Esophagus muscularis mucosa (tissue), 3 donors: ENCODE data around the gene OR2V2.

Experiments used
- POLR2A ChIP-seq: fragments of 450-650 bp; IDR thresholded peaks from one replicate; pipeline ENCODE4 v1.6.1; 2017; ENCODE audit warnings: antibody characterized with exemption, moderate library complexity, mild to moderate bottlenecking, low read depth
- TF ChIP-seq, protein P1 (sequence below), 3 experiments: fragments of 200-600 bp in 2 of 3; fragments of 450-650 bp in 1 of 3; sonication (generic) in 2 of 3; IDR thresholded peaks; one replicate each; pipeline ENCODE4 v1.5.1; 2017 to 2019; ENCODE audit warnings: antibody characterized with exemption in 3 of 3, mild to moderate bottlenecking in 2 of 3, moderate library complexity in 1 of 3

DNA sequence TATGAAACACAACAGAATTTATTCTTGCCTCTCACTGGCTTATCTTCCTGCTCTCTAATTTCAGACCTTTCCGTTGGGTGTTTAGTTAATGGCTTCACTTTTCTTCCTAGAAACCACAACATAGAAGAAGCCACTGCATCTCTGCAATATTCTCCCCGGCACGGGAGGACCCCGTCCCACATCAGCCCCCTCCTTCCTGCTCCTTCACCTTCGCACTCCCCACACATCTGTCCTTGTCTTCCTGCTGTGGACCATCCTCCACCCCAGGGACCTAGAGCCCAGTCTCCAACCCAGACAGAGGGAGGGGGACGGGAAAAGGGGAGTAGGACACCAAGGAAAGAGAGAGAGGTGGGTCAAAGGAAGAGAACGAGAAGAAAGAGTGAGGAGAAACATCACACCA lies 17.8 kb upstream of the OR2V2 start:
- no peak for TF ChIP-seq POLR2A
- TF ChIP-seq, protein P1, sequence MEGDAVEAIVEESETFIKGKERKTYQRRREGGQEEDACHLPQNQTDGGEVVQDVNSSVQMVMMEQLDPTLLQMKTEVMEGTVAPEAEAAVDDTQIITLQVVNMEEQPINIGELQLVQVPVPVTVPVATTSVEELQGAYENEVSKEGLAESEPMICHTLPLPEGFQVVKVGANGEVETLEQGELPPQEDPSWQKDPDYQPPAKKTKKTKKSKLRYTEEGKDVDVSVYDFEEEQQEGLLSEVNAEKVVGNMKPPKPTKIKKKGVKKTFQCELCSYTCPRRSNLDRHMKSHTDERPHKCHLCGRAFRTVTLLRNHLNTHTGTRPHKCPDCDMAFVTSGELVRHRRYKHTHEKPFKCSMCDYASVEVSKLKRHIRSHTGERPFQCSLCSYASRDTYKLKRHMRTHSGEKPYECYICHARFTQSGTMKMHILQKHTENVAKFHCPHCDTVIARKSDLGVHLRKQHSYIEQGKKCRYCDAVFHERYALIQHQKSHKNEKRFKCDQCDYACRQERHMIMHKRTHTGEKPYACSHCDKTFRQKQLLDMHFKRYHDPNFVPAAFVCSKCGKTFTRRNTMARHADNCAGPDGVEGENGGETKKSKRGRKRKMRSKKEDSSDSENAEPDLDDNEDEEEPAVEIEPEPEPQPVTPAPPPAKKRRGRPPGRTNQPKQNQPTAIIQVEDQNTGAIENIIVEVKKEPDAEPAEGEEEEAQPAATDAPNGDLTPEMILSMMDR (IDR thresholded peaks at IDR 0.05): no peak
